ENCODE results near the gene MIER1. TPM values are rescaled to one million over a fixed set of nuclear protein-coding genes. Genes with fewer than 3 reads are reported as not detected.

MIER1 gene
- total RNA-seq, 1 donor from 2014 or later, result 31.4 TPM

DNA sequence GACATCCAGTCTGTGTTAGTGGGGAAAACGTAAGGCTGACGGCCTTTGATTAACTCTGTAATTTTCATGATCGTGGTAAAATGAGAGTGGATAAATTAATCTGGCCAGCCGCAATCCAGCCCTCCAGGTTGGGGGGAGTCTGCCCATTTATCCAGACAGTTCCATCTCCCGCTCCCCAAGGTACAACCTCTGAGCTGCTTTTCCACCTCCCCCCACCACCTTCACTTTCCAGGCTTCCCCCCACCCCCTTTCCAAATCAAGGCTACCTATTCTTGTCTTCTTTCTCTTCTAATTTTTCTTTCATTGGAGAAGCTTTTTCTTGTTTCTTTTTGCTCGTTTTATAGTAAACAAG lies 6.0 kb downstream of the MIER1 start:
- no peaks in the 10 kb centered on the region for H3K36me3 Mint-ChIP-seq (ENCODE audit: low read depth)
- TF ChIP-seq CTCF (conservative IDR thresholded peaks at IDR 0.05), result no peak
- H3K4me1 Mint-ChIP-seq, result peaks cover 45% of the 10 kb centered on the region
- peak overlapping the region; percentile 92 for H3K4me3 Mint-ChIP-seq
- no peaks in the 10 kb centered on the region for H3K9me3 Mint-ChIP-seq
- H3K27ac Mint-ChIP-seq (ENCODE audit: unreplicated experiment), result peak overlapping the region; percentile 96
- no peak for DNase-seq (ENCODE audit: low read depth, low spot score)
- H3K27me3 Mint-ChIP-seq (ENCODE audit: low read depth), result no peaks in the 10 kb centered on the region

DNA sequence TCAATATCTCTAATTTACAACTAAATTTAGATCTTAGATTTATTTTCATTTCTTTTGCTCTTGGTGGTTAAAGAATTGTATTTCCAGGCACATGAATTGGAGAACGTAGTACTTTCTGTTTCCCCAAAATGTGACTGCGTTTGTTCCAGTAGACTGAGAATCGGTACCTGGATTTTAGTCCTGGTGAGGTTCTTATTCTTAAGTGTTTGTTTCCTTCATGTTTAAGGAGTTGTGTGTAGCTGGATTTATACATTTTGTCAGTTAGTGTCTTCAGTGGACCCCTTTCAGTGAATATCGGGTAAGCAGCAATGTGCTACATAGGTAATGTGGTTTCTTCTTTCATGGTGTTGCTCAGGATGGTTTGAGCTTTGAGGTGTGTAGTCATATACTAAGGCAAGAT lies 6.8 kb downstream of the MIER1 start:
- Mint-ChIP-seq H3K27me3 (ENCODE audit: low read depth) (no peaks in the 10 kb centered on the region), H3K27ac (ENCODE audit: unreplicated experiment) (peak overlapping the region; percentile 14), H3K36me3 (ENCODE audit: low read depth) (no peaks in the 10 kb centered on the region), H3K4me3 (peak overlapping the region; percentile 92), H3K4me1 (peaks cover 38% of the 10 kb centered on the region), H3K9me3 (no peaks in the 10 kb centered on the region)
- no peak for TF ChIP-seq CTCF (conservative IDR thresholded peaks at IDR 0.05)
- DNase-seq (ENCODE audit: low read depth, low spot score), result no peak

DNA sequence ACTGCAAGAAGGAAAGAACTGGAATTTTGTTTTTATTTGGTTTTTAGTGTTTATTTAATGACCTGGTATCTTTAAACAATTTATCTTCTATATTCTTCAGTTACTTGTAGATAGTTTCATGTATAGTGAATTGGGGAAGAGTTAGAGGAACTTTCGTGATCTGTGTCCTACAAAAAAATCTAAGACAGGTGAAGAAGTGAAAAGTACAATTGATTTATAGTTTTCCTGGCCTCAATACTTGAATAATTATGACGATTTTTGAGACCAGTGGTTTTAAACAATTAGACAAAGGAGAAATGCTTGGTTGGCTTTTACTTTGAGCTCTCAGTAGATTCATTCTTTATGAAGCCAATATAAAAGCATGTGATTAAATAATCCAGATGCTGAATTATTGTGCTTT lies 7.5 kb downstream of the MIER1 start:
- TF ChIP-seq CTCF (conservative IDR thresholded peaks at IDR 0.05), result no peak
- no peaks in the 10 kb centered on the region for H3K27me3 Mint-ChIP-seq (ENCODE audit: low read depth)
- H3K27ac Mint-ChIP-seq (ENCODE audit: unreplicated experiment), result no peak overlapping the region
- H3K4me3 Mint-ChIP-seq, result peak overlapping the region; percentile 10
- peaks cover 38% of the 10 kb centered on the region for H3K4me1 Mint-ChIP-seq
- no peaks in the 10 kb centered on the region for H3K9me3 Mint-ChIP-seq
- DNase-seq (ENCODE audit: low read depth, low spot score), result no peak
- H3K36me3 Mint-ChIP-seq (ENCODE audit: low read depth), result no peaks in the 10 kb centered on the region

- no peaks in the 10 kb centered on the region for H3K27me3 Mint-ChIP-seq (ENCODE audit: low read depth)
- H3K4me3 Mint-ChIP-seq, result peak overlapping the region; percentile 15
- DNase-seq (ENCODE audit: low read depth, low spot score), result no peak
- H3K36me3 Mint-ChIP-seq (ENCODE audit: low read depth), result no peaks in the 10 kb centered on the region
- peaks cover 38% of the 10 kb centered on the region for H3K4me1 Mint-ChIP-seq
- no peak overlapping the region for H3K27ac Mint-ChIP-seq (ENCODE audit: unreplicated experiment)
- no peak for TF ChIP-seq CTCF (conservative IDR thresholded peaks at IDR 0.05)
- no peaks in the 10 kb centered on the region for H3K9me3 Mint-ChIP-seq
Measured at GRCh38 chr1:66933887-66934700, 9.3 kb downstream of the MIER1 start.

DNA sequence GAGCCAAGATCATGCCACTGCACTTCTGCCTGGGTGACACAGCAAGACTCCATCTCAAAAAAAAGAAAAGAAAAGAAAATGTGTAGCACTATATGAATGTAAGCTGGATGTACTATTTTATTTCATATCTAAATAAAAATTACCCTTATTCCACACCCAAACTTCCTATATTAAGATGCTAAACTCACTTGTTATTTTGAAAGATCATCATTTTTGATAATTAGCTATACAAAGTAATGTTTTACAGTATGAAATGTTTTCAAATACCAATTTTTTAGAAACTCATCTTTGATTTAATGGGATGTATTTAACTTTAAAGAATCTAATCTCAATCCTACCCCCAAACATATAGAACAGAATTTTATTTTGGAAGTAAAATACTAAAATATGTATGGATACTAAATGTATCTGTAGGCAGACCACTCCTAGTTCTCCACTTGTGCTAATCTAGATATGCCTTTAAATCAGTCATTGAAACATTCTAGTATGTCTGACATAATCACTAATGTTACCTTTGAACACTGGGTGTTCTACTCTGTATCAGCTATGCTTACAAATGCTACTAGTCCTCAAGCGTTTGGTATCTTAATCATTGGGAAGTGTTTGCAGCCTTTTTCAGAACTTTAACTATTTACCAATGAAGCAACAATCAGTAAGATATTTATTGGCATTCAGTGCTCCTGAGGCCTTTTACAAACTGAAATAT lies 12.9 kb downstream of the MIER1 start:
- Mint-ChIP-seq H3K9me3 (no peaks in the 10 kb centered on the region), H3K4me1 (peaks cover 12% of the 10 kb centered on the region), H3K27ac (ENCODE audit: unreplicated experiment) (no peak overlapping the region), H3K27me3 (ENCODE audit: low read depth) (no peaks in the 10 kb centered on the region), H3K4me3 (no peak overlapping the region), H3K36me3 (ENCODE audit: low read depth) (no peaks in the 10 kb centered on the region)
- DNase-seq (ENCODE audit: low read depth, low spot score), result no peak
- TF ChIP-seq CTCF (conservative IDR thresholded peaks at IDR 0.05), result no peak
